Left ventricle myocardium inferior (tissue), 1 donor: Measurements from ENCODE around the gene GPR139. TPM values are rescaled to one million over a fixed set of nuclear protein-coding genes. Genes with fewer than 3 reads are reported as not detected.

Experiments
- DNase-seq: peaks from one replicate; pipeline ENCODE4 v3.0.0-alpha.2; 2020
- H3K27ac ChIP-seq: fragments of 200-600 bp; replicated peaks from 2 replicates; pipeline ENCODE4 v1.8.0; 2021
- H3K27me3 ChIP-seq: fragments of 200-600 bp; 2 replicates; pipeline ENCODE4 v1.8.0; 2021; ENCODE audit warnings: low read depth
- H3K36me3 ChIP-seq: fragments of 200-600 bp; 2 replicates; pipeline ENCODE4 v1.8.0; 2021
- H3K4me1 ChIP-seq: fragments of 200-600 bp; 2 replicates; pipeline ENCODE4 v1.8.0; 2021
- H3K4me3 ChIP-seq: fragments of 200-600 bp; 2 replicates; pipeline ENCODE4 v1.8.0; 2021; ENCODE audit warnings: mild to moderate bottlenecking, moderate library complexity
- H3K9me3 ChIP-seq: fragments of 200-600 bp; replicated peaks from 2 replicates; pipeline ENCODE4 v1.8.0; 2021
- CTCF ChIP-seq: fragments of 200-600 bp; IDR thresholded peaks from 2 replicates; pipeline ENCODE4 v1.8.0; 2021; ENCODE audit warnings: antibody characterized with exemption, mild to moderate bottlenecking, borderline replicate concordance
- intact Hi-C: fragments of 100-400 bp; cut with micrococcal nuclease; formaldehyde crosslinking; loops from one replicate; pipeline ENCODE4 v1.11.0; 2022
- total RNA-seq: library from RNA; stranded (reverse); fragmentation: NEBNext Ultra II Directional; extraction: Animal tissue kit (Norgen Biotek cat#: 25700); gene quantifications from one replicate; pipeline ENCODE4 v1.2.1, GENCODE V29; 2021
- donor health status: DM: no; HTN: yes; CAD: no; lungs with severe emphysema.

GPR139 gene
- total RNA-seq, 1 donor from 2014 or later = not detected

DNA sequence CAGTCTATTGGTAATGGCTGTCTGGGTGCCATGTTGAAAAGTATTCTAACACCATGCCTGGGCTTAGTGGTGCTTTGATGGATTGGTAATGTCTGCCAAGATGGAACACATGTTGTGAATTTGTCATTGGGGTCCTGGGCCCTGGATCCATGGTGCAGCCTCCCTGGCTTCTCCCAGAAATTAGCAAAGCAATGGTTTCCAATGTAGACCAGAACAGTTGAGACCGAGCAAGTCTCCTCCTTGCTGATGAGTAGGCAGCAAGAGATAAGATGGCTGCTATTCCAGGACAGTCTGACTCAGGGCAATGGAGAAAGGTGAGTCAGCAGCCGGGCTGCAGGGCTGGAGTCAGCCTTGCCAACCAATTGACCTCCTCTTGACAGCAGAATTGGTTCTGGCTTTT, 30.8 kb downstream of the GPR139 start:
- no peak for DNase-seq
- Histone ChIP-seq H3K27me3 (peaks cover 46% of the 10 kb centered on the region), H3K9me3 (peaks cover 7% of the 10 kb centered on the region), H3K4me1 (no peaks in the 10 kb centered on the region), H3K4me3 (no peak overlapping the region), H3K27ac (no peak overlapping the region), H3K36me3 (no peaks in the 10 kb centered on the region)
- intact Hi-C loops = no loop called here
- no peak for TF ChIP-seq CTCF

DNA sequence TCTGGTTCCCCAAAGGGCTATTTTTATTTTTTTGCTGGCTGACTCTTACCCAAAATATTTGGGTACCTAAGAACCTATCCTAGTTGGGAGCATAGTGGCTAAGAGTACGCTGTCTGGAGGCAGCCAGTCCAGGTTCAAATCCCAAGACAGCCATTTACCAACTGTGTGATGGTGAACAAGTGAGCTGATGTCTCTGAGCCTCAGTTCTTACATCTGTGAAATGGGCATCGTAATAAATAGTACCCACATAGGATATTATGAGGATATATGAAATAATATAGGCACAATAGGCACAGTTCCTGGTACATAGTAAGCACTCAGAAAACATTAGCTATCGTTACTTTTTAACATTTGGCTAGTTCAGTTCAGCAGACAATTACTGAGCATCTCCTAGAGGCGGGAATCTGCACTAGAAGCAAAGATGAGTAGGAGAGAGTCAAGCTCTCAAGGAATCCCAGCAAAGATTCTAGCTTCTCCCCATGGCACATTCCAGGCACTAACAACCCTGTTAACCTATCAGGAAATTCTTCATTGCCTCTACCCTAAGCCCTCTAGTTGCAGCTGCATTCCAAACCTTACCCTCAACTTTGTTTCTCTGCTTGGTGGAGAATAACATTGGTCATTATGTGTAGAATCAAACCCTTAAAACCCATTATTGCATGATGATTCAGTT, 31.6 kb downstream of the GPR139 start:
- no peaks in the 10 kb centered on the region for H3K4me1 ChIP-seq
- no peak for DNase-seq
- no peak overlapping the region for H3K4me3 ChIP-seq
- H3K36me3 ChIP-seq = no peaks in the 10 kb centered on the region
- intact Hi-C loops = no loop called here
- H3K27me3 ChIP-seq = peaks cover 46% of the 10 kb centered on the region
- H3K27ac ChIP-seq = no peak overlapping the region
- H3K9me3 ChIP-seq = peaks cover 7% of the 10 kb centered on the region
- TF ChIP-seq CTCF = no peak

GRCh38 chr16:20040011-20040410, 33.7 kb downstream of the GPR139 start:
- H3K36me3 ChIP-seq = no peaks in the 10 kb centered on the region
- H3K27me3 ChIP-seq = peaks cover 43% of the 10 kb centered on the region
- no peak overlapping the region for H3K4me3 ChIP-seq
- H3K4me1 ChIP-seq = no peaks in the 10 kb centered on the region
- no peak for DNase-seq
- intact Hi-C loops = no loop called here
- no peak overlapping the region for H3K27ac ChIP-seq
- no peak for TF ChIP-seq CTCF
- peaks cover 7% of the 10 kb centered on the region for H3K9me3 ChIP-seq

- Histone ChIP-seq H3K27ac (no peak overlapping the region), H3K27me3 (peaks cover 23% of the 10 kb centered on the region), H3K4me1 (no peaks in the 10 kb centered on the region), H3K9me3 (no peaks in the 10 kb centered on the region), H3K36me3 (no peaks in the 10 kb centered on the region), H3K4me3 (no peak overlapping the region)
- DNase-seq = no peak
- TF ChIP-seq CTCF = no peak
- intact Hi-C loops = no loop called here
These were observed 44.1 kb downstream of the GPR139 start for GRCh38 chr16:20029611-20030010.

GRCh38 chr16:20026361-20027072, 47.2 kb downstream of the GPR139 start:
- no peak for DNase-seq
- no peaks in the 10 kb centered on the region for H3K9me3 ChIP-seq
- H3K4me1 ChIP-seq = no peaks in the 10 kb centered on the region
- H3K27ac ChIP-seq = no peak overlapping the region
- H3K36me3 ChIP-seq = no peaks in the 10 kb centered on the region
- no peak for TF ChIP-seq CTCF
- no peak overlapping the region for H3K4me3 ChIP-seq
- intact Hi-C loops = no loop called here
- peaks cover 17% of the 10 kb centered on the region for H3K27me3 ChIP-seq
